Tibial nerve (tissue), 4 donors: ENCODE results near the gene STOM. TPM values are rescaled to one million over a fixed set of nuclear protein-coding genes. Genes with fewer than 3 reads are reported as not detected.

Experiments
- DNase-seq, 2 donors: peaks; one replicate each; pipeline ENCODE4 v3.0.0-alpha.2; 2019; ENCODE audit warnings: low spot score in 2 of 2
- H3K27ac ChIP-seq, 4 donors: fragments of 200-600 bp; sonication (generic) in 3 of 4; one replicate each; pipeline ENCODE4 v1.5.1; 2017 to 2019; ENCODE audit warnings: mild to moderate bottlenecking in 1 of 4
- H3K27me3 ChIP-seq, 2 donors: fragments of 200-600 bp; sonication (generic) in 1 of 2; one replicate each; pipeline versions ENCODE4 v1.5.1 to v1.6.0; 2017 to 2019
- H3K36me3 ChIP-seq, 3 donors: fragments of 200-600 bp; sonication (generic); one replicate each; pipeline ENCODE4 v1.5.1; 2018 to 2019
- H3K4me1 ChIP-seq, 4 donors: fragments of 200-600 bp; sonication (generic) in 3 of 4; one replicate each; pipeline ENCODE4 v1.5.1; 2017 to 2019
- H3K4me3 ChIP-seq, 4 donors: fragments of 200-600 bp; sonication (generic) in 3 of 4; one replicate each; pipeline ENCODE4 v1.5.1; 2017 to 2019; ENCODE audit warnings: mild to moderate bottlenecking in 1 of 4, moderate library complexity in 1 of 4
- H3K9me3 ChIP-seq, 4 donors: fragments of 200-600 bp; sonication (generic) in 3 of 4; one replicate each; pipeline ENCODE4 v1.5.1; 2017 to 2019
- CTCF ChIP-seq, 5 experiments: fragments of 200-600 bp in 3 of 5; fragments of 450-650 bp in 2 of 5; sonication (generic) in 3 of 5; IDR thresholded peaks; one replicate each; pipeline ENCODE4 v1.5.1; 2016 to 2019; ENCODE audit warnings: antibody characterized with exemption in 5 of 5, mild to moderate bottlenecking in 3 of 5, moderate library complexity in 2 of 5
- EP300 ChIP-seq, 2 donors: sonication (generic); formaldehyde crosslinking; IDR thresholded peaks; one replicate each; pipeline ENCODE4 v1.6.1; 2017; ENCODE audit warnings: antibody characterized with exemption in 2 of 2, mild to moderate bottlenecking in 1 of 2
- POLR2A ChIP-seq, 2 donors: fragments of 450-650 bp; IDR thresholded peaks; one replicate each; pipeline ENCODE4 v1.6.1; 2017; ENCODE audit warnings: antibody characterized with exemption in 2 of 2, mild to moderate bottlenecking in 2 of 2, moderate library complexity in 2 of 2
- WGBS, 2 donors: methylation state at CpG; one replicate each; pipeline ENCODE4 v1.1.5; 2018; 5-methylcytosine and 5-hydroxymethylcytosine counted together
- total RNA-seq, 4 donors: library from RNA; depleted of rRNA; stranded (reverse); fragments of >200 nt; gene quantifications; one replicate each; pipeline ENCODE4 v1.1.0, GENCODE V29; 2016

The STOM gene
- total RNA-seq, 4 donors from 2014 or later = 164 to 310 (median 232) TPM

- Histone ChIP-seq H3K4me1 (peaks cover 0 to 75% (median 17%) of the 10 kb centered on the region in 4 donors), H3K4me3 (no peak overlapping the region), H3K9me3 (no peaks in the 10 kb centered on the region), H3K27me3 (no peaks in the 10 kb centered on the region), H3K36me3 (peaks cover 6 to 100% (median 39%) of the 10 kb centered on the region in 3 donors), H3K27ac (peak overlapping the region in 3 of 4 donors; percentile 46 to 89 (median 84))
- 83% methylated on average over 16 of the region's 16 CpGs for WGBS, 2 donors
- no peak for DNase-seq
- TF ChIP-seq POLR2A (IDR thresholded peaks at IDR 0.05) (no peak), CTCF (IDR thresholded peaks at IDR 0.05) (no peak), EP300 (IDR thresholded peaks at IDR 0.05) (no peak)
Observed at GRCh38 chr9:121328876-121329681, 41.0 kb downstream of the STOM start.

- peaks cover 10 to 100% (median 43%) of the 10 kb centered on the region in 3 donors for H3K36me3 ChIP-seq
- WGBS, 2 donors = 72 to 76% methylated on average over 8 of the region's 8 CpGs
- peaks cover 0 to 75% (median 20%) of the 10 kb centered on the region in 4 donors for H3K4me1 ChIP-seq
- TF ChIP-seq EP300 (IDR thresholded peaks at IDR 0.05) = no peak
- no peak for TF ChIP-seq CTCF (IDR thresholded peaks at IDR 0.05)
- TF ChIP-seq POLR2A (IDR thresholded peaks at IDR 0.05) = no peak
- no peaks in the 10 kb centered on the region for H3K9me3 ChIP-seq
- DNase-seq = no peak
- H3K27me3 ChIP-seq = no peaks in the 10 kb centered on the region
- H3K27ac ChIP-seq = peak overlapping the region; percentile 31 to 89 (median 65)
- no peak overlapping the region for H3K4me3 ChIP-seq
Observed at GRCh38 chr9:121328476-121328875, 41.6 kb downstream of the STOM start.

GRCh38 chr9:121326901-121327613 lies 43.0 kb downstream of the STOM start:
- 86 to 98% methylated on average over 6 to 10 of the region's 11 CpGs for WGBS, 2 donors
- peaks cover 10 to 100% (median 41%) of the 10 kb centered on the region in 3 donors for H3K36me3 ChIP-seq
- peaks cover 0 to 75% (median 22%) of the 10 kb centered on the region in 4 donors for H3K4me1 ChIP-seq
- TF ChIP-seq EP300 (IDR thresholded peaks at IDR 0.05) = no peak
- DNase-seq = no peak
- peak overlapping the region; percentile 72 to 89 (median 82) for H3K27ac ChIP-seq
- H3K4me3 ChIP-seq = no peak overlapping the region
- H3K9me3 ChIP-seq = no peaks in the 10 kb centered on the region
- no peaks in the 10 kb centered on the region for H3K27me3 ChIP-seq

GRCh38 chr9:121326130-121326838 lies 43.8 kb downstream of the STOM start:
- peak; percentile 89 to 94 for TF ChIP-seq EP300 (IDR thresholded peaks at IDR 0.05)
- no peak for TF ChIP-seq CTCF (IDR thresholded peaks at IDR 0.05)
- TF ChIP-seq POLR2A (IDR thresholded peaks at IDR 0.05) = peak in 1 of 2 donors; percentile 22
- no peaks in the 10 kb centered on the region for H3K27me3 ChIP-seq
- WGBS, 2 donors = 52 to 66% methylated on average over 18 of the region's 19 CpGs
- DNase-seq = peak; percentile 87 to 96
- H3K36me3 ChIP-seq = peaks cover 10 to 100% (median 40%) of the 10 kb centered on the region in 3 donors
- H3K4me1 ChIP-seq = peaks cover 0 to 75% (median 20%) of the 10 kb centered on the region in 4 donors
- H3K27ac ChIP-seq = peak overlapping the region; percentile 72 to 89 (median 82)
- H3K4me3 ChIP-seq = no peak overlapping the region
- H3K9me3 ChIP-seq = no peaks in the 10 kb centered on the region

GRCh38 chr9:121325387-121325786 lies 44.7 kb downstream of the STOM start:
- peaks cover 14 to 99% (median 39%) of the 10 kb centered on the region in 3 donors for H3K36me3 ChIP-seq

More at GRCh38 chr9:121325387-121325786, 44.7 kb downstream of the STOM start:
- Histone ChIP-seq H3K27ac (peak overlapping the region; percentile 66 to 89 (median 78)), H3K4me3 (no peak overlapping the region), H3K9me3 (no peaks in the 10 kb centered on the region), H3K27me3 (no peaks in the 10 kb centered on the region), H3K4me1 (peaks cover 0 to 79% (median 27%) of the 10 kb centered on the region in 4 donors)
- TF ChIP-seq EP300 (IDR thresholded peaks at IDR 0.05) (no peak), POLR2A (IDR thresholded peaks at IDR 0.05) (no peak), CTCF (IDR thresholded peaks at IDR 0.05) (no peak)
- 67 to 81% methylated on average over 7 of the region's 7 CpGs for WGBS, 2 donors
- no peak for DNase-seq
